Esophagus muscularis mucosa (tissue), 4 donors: ENCODE measurements around the gene ANKRD60.

Source experiments
- EP300 ChIP-seq: sonication (generic); formaldehyde crosslinking; IDR thresholded peaks from one replicate; pipeline ENCODE4 v1.6.1; 2017; ENCODE audit warnings: antibody characterized with exemption
- POLR2A ChIP-seq: fragments of 450-650 bp; IDR thresholded peaks from one replicate; pipeline ENCODE4 v1.6.1; 2017; ENCODE audit warnings: antibody characterized with exemption, moderate library complexity, mild to moderate bottlenecking, low read depth
- TF ChIP-seq, protein P1 (sequence below), 3 experiments: fragments of 200-600 bp in 2 of 3; fragments of 450-650 bp in 1 of 3; sonication (generic) in 2 of 3; IDR thresholded peaks; one replicate each; pipeline ENCODE4 v1.5.1; 2017 to 2019; ENCODE audit warnings: antibody characterized with exemption in 3 of 3, mild to moderate bottlenecking in 2 of 3, moderate library complexity in 1 of 3

DNA sequence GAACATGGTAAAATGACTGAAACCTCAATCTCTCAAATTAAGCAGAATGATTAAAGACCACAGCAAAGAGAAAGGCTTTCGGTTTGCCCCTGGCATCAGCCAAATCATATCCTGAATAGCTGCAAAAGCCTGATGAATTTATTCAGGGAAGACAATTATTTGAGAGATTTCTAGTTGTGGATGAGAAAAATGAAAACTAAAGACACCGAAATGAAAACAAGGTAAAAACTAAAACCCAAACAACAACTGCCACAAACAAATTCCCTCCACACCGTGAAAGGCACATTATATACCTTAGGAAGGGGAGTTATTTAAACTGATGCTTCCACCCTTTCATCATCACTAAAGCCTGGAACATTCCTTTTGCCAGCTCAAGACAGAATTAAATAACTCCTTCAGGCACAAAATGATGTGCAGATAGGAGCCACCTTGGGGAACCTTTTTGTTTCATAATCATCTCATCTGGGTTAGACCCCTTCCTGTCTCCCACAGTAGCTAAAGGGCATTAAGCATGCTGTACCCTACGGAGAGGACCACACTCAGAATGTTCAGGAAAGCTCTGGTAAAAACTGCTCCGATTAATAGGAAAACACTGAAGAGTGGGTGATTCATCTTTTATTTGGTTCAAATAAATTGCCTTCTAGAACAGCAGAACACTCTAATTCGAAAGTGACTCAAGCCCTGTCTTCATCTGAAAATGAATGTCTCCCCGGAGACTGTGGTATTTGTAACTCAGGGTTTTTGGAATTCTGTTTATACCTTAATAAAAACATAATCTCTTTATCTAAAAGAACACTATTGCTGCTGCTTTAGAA, 9.1 kb upstream of the ANKRD60 start:
- TF ChIP-seq, protein P1, sequence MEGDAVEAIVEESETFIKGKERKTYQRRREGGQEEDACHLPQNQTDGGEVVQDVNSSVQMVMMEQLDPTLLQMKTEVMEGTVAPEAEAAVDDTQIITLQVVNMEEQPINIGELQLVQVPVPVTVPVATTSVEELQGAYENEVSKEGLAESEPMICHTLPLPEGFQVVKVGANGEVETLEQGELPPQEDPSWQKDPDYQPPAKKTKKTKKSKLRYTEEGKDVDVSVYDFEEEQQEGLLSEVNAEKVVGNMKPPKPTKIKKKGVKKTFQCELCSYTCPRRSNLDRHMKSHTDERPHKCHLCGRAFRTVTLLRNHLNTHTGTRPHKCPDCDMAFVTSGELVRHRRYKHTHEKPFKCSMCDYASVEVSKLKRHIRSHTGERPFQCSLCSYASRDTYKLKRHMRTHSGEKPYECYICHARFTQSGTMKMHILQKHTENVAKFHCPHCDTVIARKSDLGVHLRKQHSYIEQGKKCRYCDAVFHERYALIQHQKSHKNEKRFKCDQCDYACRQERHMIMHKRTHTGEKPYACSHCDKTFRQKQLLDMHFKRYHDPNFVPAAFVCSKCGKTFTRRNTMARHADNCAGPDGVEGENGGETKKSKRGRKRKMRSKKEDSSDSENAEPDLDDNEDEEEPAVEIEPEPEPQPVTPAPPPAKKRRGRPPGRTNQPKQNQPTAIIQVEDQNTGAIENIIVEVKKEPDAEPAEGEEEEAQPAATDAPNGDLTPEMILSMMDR (IDR thresholded peaks at IDR 0.05), result peak in 1 of 3 experiments; percentile 5
- no peak for TF ChIP-seq POLR2A
- no peak for TF ChIP-seq EP300
